ENCODE results near the gene KMT5C.

Gene KMT5C

GRCh38 chr19:55347442-55348009 lies 7.8 kb downstream of the KMT5C start:
- TF ChIP-seq CTCF (IDR thresholded peaks at IDR 0.05; ENCODE audit: low read length, missing control alignments), result no peak
- no peak for DNase-seq (ENCODE audit: low read depth)
- H3K4me3 ChIP-seq (replicated peaks; ENCODE audit: low read depth, low read length), result no peak overlapping the region

GRCh38 chr19:55348317-55349034 lies 8.8 kb downstream of the KMT5C start:
- DNase-seq (ENCODE audit: low read depth), result no peak
- no peak overlapping the region for H3K4me3 ChIP-seq (replicated peaks; ENCODE audit: low read depth, low read length)
- TF ChIP-seq CTCF (IDR thresholded peaks at IDR 0.05; ENCODE audit: low read length, missing control alignments), result no peak

- no peak overlapping the region for H3K4me3 ChIP-seq (replicated peaks; ENCODE audit: low read depth, low read length)
- TF ChIP-seq CTCF (IDR thresholded peaks at IDR 0.05; ENCODE audit: low read length, missing control alignments), result no peak
- DNase-seq (ENCODE audit: low read depth), result no peak
Measured at GRCh38 chr19:55350620-55351315, 11.1 kb downstream of the KMT5C start.

GRCh38 chr19:55352040-55352439 lies 12.4 kb downstream of the KMT5C start:
- DNase-seq (ENCODE audit: low read depth), result no peak
- TF ChIP-seq CTCF (IDR thresholded peaks at IDR 0.05; ENCODE audit: low read length, missing control alignments), result no peak
- no peak overlapping the region for H3K4me3 ChIP-seq (replicated peaks; ENCODE audit: low read depth, low read length)

- no peak for DNase-seq (ENCODE audit: low read depth)
- no peak for TF ChIP-seq CTCF (IDR thresholded peaks at IDR 0.05; ENCODE audit: low read length, missing control alignments)
- no peak overlapping the region for H3K4me3 ChIP-seq (replicated peaks; ENCODE audit: low read depth, low read length)
Measured at GRCh38 chr19:55352549-55353145, 13.0 kb downstream of the KMT5C start.

- no peak for DNase-seq (ENCODE audit: low read depth)
- H3K4me3 ChIP-seq (replicated peaks; ENCODE audit: low read depth, low read length), result peak overlapping the region; percentile 51
- TF ChIP-seq CTCF (IDR thresholded peaks at IDR 0.05; ENCODE audit: low read length, missing control alignments), result no peak
Measured at GRCh38 chr19:55353356-55353802, 13.7 kb downstream of the KMT5C start.
